ACC112 (cell line): ENCODE data around the gene MYLK4.

Experiments
- H2AFZ ChIP-seq: fragments of 200-600 bp; sonication (generic); one replicate; pipeline ENCODE4 v1.6.0; 2017; ENCODE audit warnings: antibody characterized with exemption, low read length; ENCODE audit not compliant: unreplicated experiment
- H3K27ac ChIP-seq: fragments of 200-600 bp; sonication (generic); 2 replicates; pipeline ENCODE4 v1.5.1; 2014; ENCODE audit warnings: low read depth, mild to moderate bottlenecking, antibody characterized with exemption, low read length, moderate library complexity
- H3K27me3 ChIP-seq: fragments of 200-600 bp; sonication (generic); 2 replicates; pipeline ENCODE4 v1.6.1; 2014; ENCODE audit warnings: mild to moderate bottlenecking, antibody characterized with exemption, low read length, moderate library complexity, mixed read lengths; ENCODE audit not compliant: insufficient read depth
- H3K36me3 ChIP-seq: fragments of 200-600 bp; sonication (generic); 2 replicates; pipeline ENCODE4 v1.6.1; 2016; ENCODE audit warnings: mild to moderate bottlenecking, antibody characterized with exemption, low read length, moderate library complexity, mixed read lengths; ENCODE audit not compliant: insufficient read depth
- H3K4me1 ChIP-seq: fragments of 200-600 bp; sonication (generic); one replicate; pipeline ENCODE4 v1.6.1; 2016; ENCODE audit warnings: low read length, mixed read lengths; ENCODE audit not compliant: insufficient read depth, unreplicated experiment, control insufficient read depth
- H3K4me3 ChIP-seq: fragments of 200-600 bp; sonication (generic); 2 replicates; pipeline ENCODE4 v1.5.1; 2014; ENCODE audit warnings: mild to moderate bottlenecking, low read depth, low read length
- H3K79me2 ChIP-seq: fragments of 200-600 bp; sonication (generic); one replicate; pipeline ENCODE4 v1.6.0; 2016; ENCODE audit warnings: low read length; ENCODE audit not compliant: control insufficient read depth, unreplicated experiment, insufficient read depth

The MYLK4 gene

GRCh38 chr6:2777249-2777648 is 26.5 kb upstream of the MYLK4 start:
- no peak overlapping the region for H2AFZ ChIP-seq
- peaks cover 58% of the 10 kb centered on the region for H3K79me2 ChIP-seq
- peaks cover 14% of the 10 kb centered on the region for H3K36me3 ChIP-seq

GRCh38 chr6:2775003-2775402 is 24.3 kb upstream of the MYLK4 start:
- Histone ChIP-seq H3K79me2 (peaks cover 75% of the 10 kb centered on the region), H3K4me1 (no peaks in the 10 kb centered on the region)

More at GRCh38 chr6:2777249-2777648, 26.5 kb upstream of the MYLK4 start:
- Histone ChIP-seq H3K4me1 (no peaks in the 10 kb centered on the region), H3K27me3 (no peaks in the 10 kb centered on the region), H3K27ac (no peak overlapping the region), H3K4me3 (no peak overlapping the region)

GRCh38 chr6:2773449-2773848 is 22.7 kb upstream of the MYLK4 start:
- H3K36me3 ChIP-seq: peaks cover 15% of the 10 kb centered on the region; the same call in 1 of the 2 replicates
- H3K4me1 ChIP-seq: peaks cover 6% of the 10 kb centered on the region
- H3K27me3 ChIP-seq: no peaks in the 10 kb centered on the region
- H3K4me3 ChIP-seq: no peak overlapping the region
- peaks cover 85% of the 10 kb centered on the region for H3K79me2 ChIP-seq
- H2AFZ ChIP-seq: no peak overlapping the region
- H3K27ac ChIP-seq: no peak overlapping the region

More at GRCh38 chr6:2775003-2775402, 24.3 kb upstream of the MYLK4 start:
- Histone ChIP-seq H3K27me3 (no peaks in the 10 kb centered on the region), H3K36me3 (peaks cover 19% of the 10 kb centered on the region), H2AFZ (no peak overlapping the region), H3K4me3 (no peak overlapping the region), H3K27ac (no peak overlapping the region)

- Histone ChIP-seq H3K27ac (no peak overlapping the region), H3K79me2 (peaks cover 85% of the 10 kb centered on the region), H3K27me3 (no peaks in the 10 kb centered on the region), H3K36me3 (peaks cover 15% of the 10 kb centered on the region; the same call in 1 of the 2 replicates), H3K4me3 (no peak overlapping the region), H2AFZ (no peak overlapping the region), H3K4me1 (peaks cover 12% of the 10 kb centered on the region)
Observed at GRCh38 chr6:2772840-2773239, 22.1 kb upstream of the MYLK4 start.

GRCh38 chr6:2771079-2771478 is 20.4 kb upstream of the MYLK4 start:
- no peak overlapping the region for H3K4me3 ChIP-seq
- no peaks in the 10 kb centered on the region for H3K27me3 ChIP-seq
- H3K79me2 ChIP-seq: peaks cover 92% of the 10 kb centered on the region
- H2AFZ ChIP-seq: no peak overlapping the region
- peaks cover 12% of the 10 kb centered on the region for H3K4me1 ChIP-seq
- H3K27ac ChIP-seq: no peak overlapping the region
- H3K36me3 ChIP-seq: peaks cover 15% of the 10 kb centered on the region; the same call in 1 of the 2 replicates

- Histone ChIP-seq H3K4me3 (no peak overlapping the region), H2AFZ (no peak overlapping the region), H3K27me3 (no peaks in the 10 kb centered on the region), H3K79me2 (peaks cover 90% of the 10 kb centered on the region), H3K27ac (no peak overlapping the region), H3K4me1 (peaks cover 12% of the 10 kb centered on the region), H3K36me3 (peaks cover 15% of the 10 kb centered on the region; the same call in 1 of the 2 replicates)
Observed at GRCh38 chr6:2770171-2770570, 19.4 kb upstream of the MYLK4 start.

- Histone ChIP-seq H3K27ac (no peak overlapping the region), H3K4me1 (peaks cover 17% of the 10 kb centered on the region), H3K36me3 (peaks cover 11% of the 10 kb centered on the region; the same call in 1 of the 2 replicates), H3K4me3 (peak overlapping the region; percentile 87), H3K27me3 (no peaks in the 10 kb centered on the region), H3K79me2 (peaks cover 78% of the 10 kb centered on the region), H2AFZ (no peak overlapping the region)
Observed at GRCh38 chr6:2768696-2769095, 18.0 kb upstream of the MYLK4 start.

GRCh38 chr6:2767657-2768524 is 17.2 kb upstream of the MYLK4 start:
- peak overlapping the region; percentile 87 for H3K4me3 ChIP-seq
- peaks cover 70% of the 10 kb centered on the region for H3K79me2 ChIP-seq
- no peak overlapping the region for H3K27ac ChIP-seq
- H3K4me1 ChIP-seq: peaks cover 17% of the 10 kb centered on the region
- peaks cover 8% of the 10 kb centered on the region; the same call in 1 of the 2 replicates for H3K36me3 ChIP-seq
- H2AFZ ChIP-seq: no peak overlapping the region
- H3K27me3 ChIP-seq: no peaks in the 10 kb centered on the region

GRCh38 chr6:2766767-2767656 is 16.3 kb upstream of the MYLK4 start:
- Histone ChIP-seq H2AFZ (no peak overlapping the region), H3K4me1 (peaks cover 17% of the 10 kb centered on the region), H3K27ac (no peak overlapping the region)

GRCh38 chr6:2765896-2766766 is 15.4 kb upstream of the MYLK4 start:
- peak overlapping the region; percentile 82 for H2AFZ ChIP-seq
- H3K27ac ChIP-seq: peak overlapping the region; percentile 67
- peaks cover 52% of the 10 kb centered on the region for H3K79me2 ChIP-seq
- no peaks in the 10 kb centered on the region for H3K27me3 ChIP-seq
- peaks cover 3% of the 10 kb centered on the region; the same call in 1 of the 2 replicates for H3K36me3 ChIP-seq
- H3K4me3 ChIP-seq: peak overlapping the region; percentile 87
- H3K4me1 ChIP-seq: peaks cover 17% of the 10 kb centered on the region

More at GRCh38 chr6:2766767-2767656, 16.3 kb upstream of the MYLK4 start:
- H3K27me3 ChIP-seq: no peaks in the 10 kb centered on the region
- peaks cover 5% of the 10 kb centered on the region; the same call in 1 of the 2 replicates for H3K36me3 ChIP-seq
- peaks cover 61% of the 10 kb centered on the region for H3K79me2 ChIP-seq
- peak overlapping the region; percentile 87 for H3K4me3 ChIP-seq
